ENCODE results near the gene HADHB.

Gene HADHB

GRCh38 chr2:26244309-26245230 lies at the start of gene HADHB, which contains the start of gene HADHA:
HADHB (plus strand) TSS chr2:26244939; CDS start chr2:26254255, 9,316 bp downstream.
HADHA (minus strand) TSS chr2:26244632; CDS start chr2:26244596, 36 bp downstream.
- DNase-seq: peak; percentile 70 to 98 (median 86)

GRCh38 chr2:26195040-26195984 lies 49.4 kb upstream of the HADHB start:
- DNase-seq: no peak

- no peak for DNase-seq
Observed at GRCh38 chr2:26196683-26197418, 47.9 kb upstream of the HADHB start.

- no peak for DNase-seq
Observed at GRCh38 chr2:26197516-26197915, 47.2 kb upstream of the HADHB start.

- DNase-seq: no peak
Observed at GRCh38 chr2:26202981-26203490, 41.7 kb upstream of the HADHB start.

- no peak for DNase-seq
Observed at GRCh38 chr2:26203906-26204305, 40.8 kb upstream of the HADHB start.

GRCh38 chr2:26212011-26212410 lies 32.7 kb upstream of the HADHB start:
- no peak for DNase-seq

GRCh38 chr2:26214759-26215158 lies 30.0 kb upstream of the HADHB start:
- DNase-seq: no peak

- no peak for DNase-seq
Observed at GRCh38 chr2:26215833-26216232, 28.9 kb upstream of the HADHB start.

- no peak for DNase-seq
Observed at GRCh38 chr2:26216587-26216986, 28.2 kb upstream of the HADHB start.

GRCh38 chr2:26217720-26218119 lies 27.0 kb upstream of the HADHB start:
- no peak for DNase-seq

- DNase-seq: no peak
Observed at GRCh38 chr2:26223018-26223417, 21.7 kb upstream of the HADHB start.

GRCh38 chr2:26224095-26224494 lies 20.6 kb upstream of the HADHB start:
- DNase-seq: no peak

GRCh38 chr2:26229595-26229994 lies 15.1 kb upstream of the HADHB start:
- no peak for DNase-seq

GRCh38 chr2:26230806-26231205 lies 13.9 kb upstream of the HADHB start:
- DNase-seq: no peak

GRCh38 chr2:26235089-26235488 lies 9.7 kb upstream of the HADHB start:
- DNase-seq: no peak

GRCh38 chr2:26237868-26238267 lies 6.9 kb upstream of the HADHB start:
- DNase-seq: no peak

GRCh38 chr2:26238311-26238958 lies 6.3 kb upstream of the HADHB start:
- no peak for DNase-seq

GRCh38 chr2:26241928-26242436 lies 2.8 kb upstream of the HADHB start:
- DNase-seq: no peak

- DNase-seq: peak in 3 of 6 experiments; percentile 15 to 52 (median 32)
Observed at GRCh38 chr2:26243470-26244308, 1.1 kb upstream of the HADHB start.
